ENCODE measurements around the gene PGM1. TPM values are rescaled to one million over a fixed set of nuclear protein-coding genes. Genes with fewer than 3 reads are reported as not detected.

PGM1 gene
- total and polyA plus RNA-seq, 2 donors (not counting 3 experiments of a cell fraction or from before 2014, with no cell fraction given): 9.3 to 21.0 TPM

GRCh38 chr1:63682936-63683335, 89.7 kb downstream of the PGM1 start:
- no peak overlapping the region for H3K4me3 ChIP-seq (replicated peaks in 1 of 3; ENCODE audit: insufficient read depth in 1 of 3, low read depth in 1 of 3, low read length in 3 of 3)
- no peak overlapping the region for H3K27ac ChIP-seq (ENCODE audit: insufficient read depth, low read depth, low read length)
- intact Hi-C loops (cut with micrococcal nuclease): no loop called here
- H3K27me3 ChIP-seq (ENCODE audit: control insufficient read depth in 2 of 2, insufficient read depth in 2 of 2, low read length in 2 of 2): peaks cover 0 to 6% of the 10 kb centered on the region in 2 experiments
- no TSS peak for BruUV-seq (replicated peaks)
- dilution Hi-C loops (cut with MboI; ENCODE audit: extremely low pct_ligation_motif_present, low sequenced_read_pairs): loop anchor here (25.0 kb wide), 1 partner anchor 454 kb away; no protein-coding TSS in a partner anchor
- FAIRE-seq (no peak), DNase-seq (ENCODE audit: low read depth, low spot score) (no peak)
- no peaks in the 10 kb centered on the region for H3K9me3 ChIP-seq (replicated peaks; ENCODE audit: control insufficient read depth, insufficient read depth, low read length)
- H2AFZ ChIP-seq (ENCODE audit: low read depth, low read length): no peak overlapping the region
- no peak for TF ChIP-seq EZH2 (IDR thresholded peaks at IDR 0.05; ENCODE audit: borderline replicate concordance, low read depth, low read length, severe bottlenecking)
- no peak for TF ChIP-seq MYC (IDR thresholded peaks at IDR 0.05; ENCODE audit: low read depth, low read length)
- TF ChIP-seq JUN (IDR thresholded peaks at IDR 0.05; ENCODE audit: borderline replicate concordance, insufficient read depth, insufficient read length, low read depth): no peak
- TF ChIP-seq CTCF (IDR thresholded peaks at IDR 0.05; ENCODE audit: extremely low read depth in 1 of 2, insufficient read depth in 1 of 2, low read depth in 1 of 2, low read length in 2 of 2): no peak
- TF ChIP-seq FOS (IDR thresholded peaks at IDR 0.05; ENCODE audit: borderline replicate concordance, insufficient read depth, low read length): no peak
- TF ChIP-seq MAX (IDR thresholded peaks at IDR 0.05; ENCODE audit: insufficient read depth, insufficient read length): no peak
- no peak for TF ChIP-seq GATA2 (IDR thresholded peaks at IDR 0.05; ENCODE audit: insufficient read depth, insufficient read length, low read depth, low read length)
- no peak for TF ChIP-seq POLR2A (IDR thresholded peaks at IDR 0.05; ENCODE audit: low read depth, low read length)
- TF ChIP-seq POLR2AphosphoS5 (IDR thresholded peaks at IDR 0.05; ENCODE audit: insufficient read depth, low read depth, low read length): no peak
- CTCF ChIA-PET: interaction anchor here (1.5 to 3.8 kb wide), 6 partner anchors 9 to 563 kb away, joined by 3 to 34 read pairs (median 8); no protein-coding TSS in a partner anchor
- no peaks in the 10 kb centered on the region for H3K9me1 ChIP-seq (replicated peaks; ENCODE audit: control insufficient read depth, extremely low read depth, insufficient read depth, low read length)
- H3K4me2 ChIP-seq (ENCODE audit: insufficient read depth, low read length): no peak overlapping the region
- no peaks in the 10 kb centered on the region for H4K20me1 ChIP-seq (replicated peaks; ENCODE audit: control insufficient read depth, extremely low read depth, insufficient read depth, low read length)
- no peaks in the 10 kb centered on the region for H3K4me1 ChIP-seq (ENCODE audit: control insufficient read depth, extremely low read depth, insufficient read depth, low read length)
- H3K9ac ChIP-seq (replicated peaks; ENCODE audit: extremely low read depth, insufficient read depth, low read length): no peak overlapping the region
- H3K36me3 ChIP-seq (ENCODE audit: control insufficient read depth in 2 of 2, extremely low read depth in 1 of 2, insufficient read depth in 2 of 2, low read length in 2 of 2): no peaks in the 10 kb centered on the region
- POLR2A ChIA-PET: no interaction called here
- no peaks in the 10 kb centered on the region for H3K79me2 ChIP-seq (ENCODE audit: control insufficient read depth, insufficient read depth, low read length)

Measured in endothelial cell of umbilical vein (primary cell).